ENCODE results near the gene LRCH1. TPM values are rescaled to one million over a fixed set of nuclear protein-coding genes. Genes with fewer than 3 reads are reported as not detected.

The LRCH1 gene
- total and polyA plus RNA-seq, 8 donors, result 2.0 to 10.5 (median 3.8) TPM

GRCh38 chr13:46738055-46738454 is 185.1 kb downstream of the LRCH1 start:
- Histone ChIP-seq H3K36me3 (no peaks in the 10 kb centered on the region), H3K27me3 (no peaks in the 10 kb centered on the region), H3K4me1 (no peaks in the 10 kb centered on the region), H3K27ac (no peak overlapping the region), H3K4me3 (no peak overlapping the region), H3K9me3 (no peaks in the 10 kb centered on the region)
- DNase-seq (no peak), FAIRE-seq (no peak), ATAC-seq (no peak)
- intact Hi-C loops (cut with DNase I), result no loop called here
- WGBS, 2 donors, result 87 to 94% methylated on average over 2 of the region's 2 CpGs
- no peak for TF ChIP-seq CTCF (IDR thresholded peaks at IDR 0.05)

GRCh38 chr13:46738766-46739165 is 185.8 kb downstream of the LRCH1 start:
- Histone ChIP-seq H3K4me3 (no peak overlapping the region), H3K36me3 (no peaks in the 10 kb centered on the region), H3K27ac (no peak overlapping the region), H3K9me3 (no peaks in the 10 kb centered on the region), H3K27me3 (no peaks in the 10 kb centered on the region), H3K4me1 (no peaks in the 10 kb centered on the region)
- no peak for TF ChIP-seq CTCF (IDR thresholded peaks at IDR 0.05)
- 93 to 94% methylated on average over 1 of the region's 1 CpG for WGBS, 2 donors
- ATAC-seq (no peak), FAIRE-seq (no peak), DNase-seq (no peak)
- intact Hi-C loops (cut with DNase I), result no loop called here

GRCh38 chr13:46739447-46740098 is 186.6 kb downstream of the LRCH1 start:
- H3K27me3 ChIP-seq, result no peaks in the 10 kb centered on the region
- DNase-seq, result no peak
- FAIRE-seq, result no peak
- no peaks in the 10 kb centered on the region for H3K4me1 ChIP-seq
- H3K27ac ChIP-seq, result no peak overlapping the region
- no peaks in the 10 kb centered on the region for H3K36me3 ChIP-seq
- TF ChIP-seq CTCF (IDR thresholded peaks at IDR 0.05), result no peak
- no peak overlapping the region for H3K4me3 ChIP-seq
- H3K9me3 ChIP-seq, result no peaks in the 10 kb centered on the region
- WGBS, 2 donors, result 90 to 93% methylated on average over 4 of the region's 4 CpGs
- no peak for ATAC-seq
- intact Hi-C loops (cut with DNase I), result no loop called here

GRCh38 chr13:46743191-46743590 is 190.2 kb downstream of the LRCH1 start:
- intact Hi-C loops (cut with DNase I), result no loop called here
- DNase-seq (no peak), FAIRE-seq (no peak), ATAC-seq (no peak)
- H3K36me3 ChIP-seq, result no peaks in the 10 kb centered on the region
- H3K9me3 ChIP-seq, result no peaks in the 10 kb centered on the region
- H3K4me3 ChIP-seq, result no peak overlapping the region
- no peak overlapping the region for H3K27ac ChIP-seq
- WGBS, 2 donors, result 90 to 92% methylated on average over 2 of the region's 2 CpGs
- no peaks in the 10 kb centered on the region for H3K27me3 ChIP-seq
- TF ChIP-seq CTCF (IDR thresholded peaks at IDR 0.05), result no peak
- no peaks in the 10 kb centered on the region for H3K4me1 ChIP-seq

- ATAC-seq (no peak), FAIRE-seq (no peak), DNase-seq (no peak)
- no peak for TF ChIP-seq CTCF (IDR thresholded peaks at IDR 0.05)
- Histone ChIP-seq H3K27me3 (no peaks in the 10 kb centered on the region), H3K9me3 (no peaks in the 10 kb centered on the region), H3K36me3 (no peaks in the 10 kb centered on the region), H3K4me1 (no peaks in the 10 kb centered on the region), H3K4me3 (no peak overlapping the region), H3K27ac (no peak overlapping the region)
- intact Hi-C loops (cut with DNase I), result no loop called here
- 97 to 99% methylated on average over 4 of the region's 4 CpGs for WGBS, 2 donors
Observed at GRCh38 chr13:46745062-46745461, 192.1 kb downstream of the LRCH1 start.

Measured in pancreas (tissue), 10 donors.